Loucy (cell line): ENCODE results near the gene STK32C.

Source experiments
- EZH2phosphoT487 ChIP-seq: fragments of 200-600 bp; IDR thresholded peaks from 2 replicates; pipeline ENCODE4 v1.6.1; 2018; ENCODE audit warnings: antibody characterized with exemption, mild to moderate bottlenecking, moderate library complexity, borderline replicate concordance
- TF ChIP-seq, protein P1 (sequence below): fragments of 200-600 bp; sonication (generic); conservative IDR thresholded peaks from 2 replicates; pipeline ENCODE4 v1.5.1; 2014; ENCODE audit warnings: mild to moderate bottlenecking, antibody characterized with exemption, low read length

DNA sequence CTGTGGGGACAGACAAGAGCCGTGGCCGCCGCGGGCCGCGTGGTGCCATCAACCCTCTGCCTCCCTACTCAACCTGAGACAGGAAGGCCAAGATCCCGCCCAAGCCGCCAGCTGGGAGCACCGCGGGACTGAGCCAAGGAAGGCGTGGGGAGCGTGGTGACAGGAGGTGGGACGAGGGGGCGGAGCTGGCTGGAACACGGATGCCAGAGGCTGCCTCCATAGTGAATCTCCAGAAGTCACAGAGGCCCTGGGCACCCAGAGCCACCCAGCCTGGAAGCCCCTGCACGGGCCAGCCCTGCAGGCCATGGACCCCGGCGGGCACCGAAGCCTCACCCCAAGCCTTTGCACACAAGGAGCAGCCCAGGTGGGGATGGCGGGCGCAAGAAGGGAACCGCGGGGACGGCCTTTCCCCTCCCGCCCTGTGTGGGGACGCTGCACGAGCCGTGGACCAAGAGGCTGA, 139.1 kb downstream of the STK32C start:
- TF ChIP-seq, protein P1, sequence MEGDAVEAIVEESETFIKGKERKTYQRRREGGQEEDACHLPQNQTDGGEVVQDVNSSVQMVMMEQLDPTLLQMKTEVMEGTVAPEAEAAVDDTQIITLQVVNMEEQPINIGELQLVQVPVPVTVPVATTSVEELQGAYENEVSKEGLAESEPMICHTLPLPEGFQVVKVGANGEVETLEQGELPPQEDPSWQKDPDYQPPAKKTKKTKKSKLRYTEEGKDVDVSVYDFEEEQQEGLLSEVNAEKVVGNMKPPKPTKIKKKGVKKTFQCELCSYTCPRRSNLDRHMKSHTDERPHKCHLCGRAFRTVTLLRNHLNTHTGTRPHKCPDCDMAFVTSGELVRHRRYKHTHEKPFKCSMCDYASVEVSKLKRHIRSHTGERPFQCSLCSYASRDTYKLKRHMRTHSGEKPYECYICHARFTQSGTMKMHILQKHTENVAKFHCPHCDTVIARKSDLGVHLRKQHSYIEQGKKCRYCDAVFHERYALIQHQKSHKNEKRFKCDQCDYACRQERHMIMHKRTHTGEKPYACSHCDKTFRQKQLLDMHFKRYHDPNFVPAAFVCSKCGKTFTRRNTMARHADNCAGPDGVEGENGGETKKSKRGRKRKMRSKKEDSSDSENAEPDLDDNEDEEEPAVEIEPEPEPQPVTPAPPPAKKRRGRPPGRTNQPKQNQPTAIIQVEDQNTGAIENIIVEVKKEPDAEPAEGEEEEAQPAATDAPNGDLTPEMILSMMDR: no peak
- no peak for TF ChIP-seq EZH2phosphoT487
